ENCODE measurements around the gene KLF16.

The KLF16 gene

DNA sequence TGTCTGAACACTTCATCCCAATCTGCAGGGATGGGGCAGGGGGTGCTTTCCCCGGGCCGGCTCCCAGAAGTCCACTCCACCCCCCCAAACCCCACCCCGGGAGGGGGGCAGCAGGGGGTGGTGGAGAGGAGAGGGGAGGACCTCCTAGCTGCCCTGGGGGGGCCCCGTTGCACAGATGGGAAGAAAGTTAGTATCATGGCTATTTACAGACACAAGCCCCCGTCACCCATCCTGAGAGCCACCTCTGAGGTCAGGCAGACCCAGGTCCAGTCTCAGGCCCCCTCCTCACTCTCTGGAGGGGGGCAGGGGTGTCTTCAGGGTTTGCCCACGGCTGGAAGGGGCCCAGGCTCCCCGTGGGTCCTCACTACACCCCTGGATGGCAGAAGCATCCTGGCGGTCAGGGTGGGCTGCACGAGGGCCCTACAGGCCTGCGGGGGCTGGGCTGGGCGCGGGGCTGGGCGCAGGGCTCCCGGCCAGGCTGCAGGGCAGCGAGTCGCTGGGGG is 9.3 kb downstream of the KLF16 start:
- DNase-seq, result no peak

DNA sequence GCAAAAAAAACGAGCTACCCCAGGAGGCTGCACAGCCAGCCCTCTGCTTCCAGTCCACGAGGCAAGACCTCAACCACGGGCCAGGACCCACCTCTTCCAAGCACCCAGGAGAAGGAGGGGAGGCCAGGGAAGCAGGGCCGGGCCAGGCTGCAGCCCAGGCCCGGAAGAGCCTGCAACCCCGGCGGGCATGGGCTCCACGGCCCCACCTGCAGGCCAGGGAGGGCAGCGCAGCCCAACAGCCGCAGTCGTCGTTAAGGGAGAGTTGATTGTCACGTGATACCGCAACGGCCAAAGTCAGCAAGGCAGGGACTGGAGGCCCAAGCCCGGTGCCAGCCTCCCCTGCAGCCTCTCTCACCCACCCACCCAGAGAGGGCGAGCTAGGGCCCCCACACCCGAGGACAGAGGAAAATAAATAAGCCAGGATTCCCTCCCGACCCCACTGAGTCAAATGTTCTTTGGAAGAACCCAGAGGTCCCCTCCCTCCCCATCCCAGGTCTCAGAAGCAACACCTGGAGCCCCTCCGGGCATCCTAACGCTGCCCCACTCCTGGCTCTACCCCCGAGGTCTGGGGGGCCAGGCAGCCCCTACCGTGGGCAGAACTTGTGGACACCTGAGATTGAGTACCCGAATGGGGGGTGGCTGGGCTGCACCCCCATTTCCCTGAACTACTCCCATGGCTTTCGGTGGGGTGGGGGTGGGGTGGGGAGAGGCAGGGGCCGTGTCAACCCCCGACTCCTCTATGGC is 9.9 kb downstream of the KLF16 start:
- peak; percentile 86 for DNase-seq

GRCh38 chr19:1852581-1853128 is 10.7 kb downstream of the KLF16 start:
- DNase-seq, result no peak

DNA sequence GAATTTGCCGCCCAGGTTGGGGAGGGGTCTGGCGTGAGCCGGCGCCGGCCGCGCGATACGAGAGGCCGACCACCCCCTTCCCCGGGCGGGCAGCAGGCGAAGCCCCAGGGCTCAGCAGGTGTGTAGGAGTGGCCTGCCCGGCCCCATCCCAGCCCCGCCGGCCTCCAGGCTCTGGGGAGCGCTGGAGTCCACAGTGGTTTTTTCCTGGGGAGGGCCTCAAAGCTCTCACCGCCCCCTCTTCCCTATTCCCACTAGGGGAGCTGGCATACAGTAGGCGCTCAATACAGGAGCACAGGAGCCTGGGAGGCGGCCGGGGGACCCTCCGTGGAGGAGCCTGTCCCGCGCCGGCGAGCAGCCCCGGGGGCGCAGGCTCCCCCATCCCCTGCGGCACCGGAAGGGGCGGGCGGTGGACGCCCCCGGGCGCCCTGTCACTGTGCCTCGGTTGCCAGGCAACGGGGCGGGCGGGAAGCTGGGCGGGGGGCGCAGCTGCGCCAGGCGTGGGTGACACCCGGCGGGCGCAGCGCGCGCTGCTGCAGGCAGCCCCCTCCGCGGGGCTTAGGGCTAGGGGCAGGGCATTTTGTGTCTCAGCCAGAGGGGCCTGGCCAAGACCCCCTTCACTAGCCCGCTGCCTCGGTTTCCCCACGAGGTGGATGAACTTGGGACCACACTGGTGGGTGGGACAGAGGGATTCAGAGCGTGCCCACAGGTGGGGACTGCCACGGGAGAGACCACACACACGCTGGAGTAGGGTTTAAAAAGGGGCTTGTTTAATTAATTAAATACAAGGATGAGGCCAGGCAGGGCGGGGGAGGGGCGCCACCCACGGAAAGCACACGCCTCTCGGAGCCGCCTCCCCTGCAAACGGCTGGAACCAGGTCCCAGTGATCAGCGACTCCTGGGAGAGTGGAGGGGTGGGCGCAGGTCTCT is 11.5 kb downstream of the KLF16 start:
- peak; percentile 71 for DNase-seq

- DNase-seq, result peak; percentile 34
Observed at GRCh38 chr19:1850809-1851653, 12.3 kb downstream of the KLF16 start.

- DNase-seq, result no peak
Observed at GRCh38 chr19:1849886-1850398, 13.4 kb downstream of the KLF16 start.

DNA sequence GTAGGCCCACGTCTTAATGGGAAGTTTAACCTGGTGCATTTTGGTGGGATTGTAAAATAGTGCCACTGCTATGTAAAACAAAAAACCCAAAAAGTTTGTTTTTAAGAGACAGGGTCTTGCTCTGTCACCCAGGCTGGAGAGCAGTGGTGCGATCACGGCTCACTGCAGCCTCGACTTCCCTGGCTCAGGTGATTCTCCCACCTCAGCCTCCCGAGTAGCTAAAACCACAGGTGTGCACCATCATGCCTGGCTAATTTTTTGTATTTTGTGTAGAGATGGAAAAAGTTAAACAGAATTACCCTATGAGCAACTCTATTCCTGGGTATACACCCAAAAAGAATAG is 14.3 kb downstream of the KLF16 start:
- no peak for DNase-seq

- peak; percentile 99 for DNase-seq
Observed at GRCh38 chr19:1848399-1849131, 14.8 kb downstream of the KLF16 start, which contains the start of gene REXO1. TSS of gene REXO1 (minus strand) at chr19:1848483. CDS start at chr19:1848358, 125 bp downstream.

- DNase-seq, result peak; percentile 35
Observed at GRCh38 chr19:1847684-1848398, 15.5 kb downstream of the KLF16 start.

DNA sequence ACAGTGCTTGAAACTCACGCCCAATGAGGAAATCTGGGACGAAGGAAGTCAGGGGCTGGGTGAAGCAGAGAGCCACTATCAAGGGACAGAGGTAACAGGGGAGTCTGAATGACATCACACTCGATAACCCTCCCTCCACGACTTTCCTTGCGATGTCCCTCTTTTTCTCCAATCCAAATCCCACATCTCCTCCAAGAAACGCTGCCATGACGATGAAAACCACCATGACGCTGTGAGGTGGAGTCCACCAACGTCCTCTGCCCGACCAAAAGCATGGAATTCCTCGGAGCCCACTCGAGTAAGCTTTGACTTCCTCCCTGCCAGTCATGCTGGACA is 16.1 kb downstream of the KLF16 start:
- no peak for DNase-seq

DNA sequence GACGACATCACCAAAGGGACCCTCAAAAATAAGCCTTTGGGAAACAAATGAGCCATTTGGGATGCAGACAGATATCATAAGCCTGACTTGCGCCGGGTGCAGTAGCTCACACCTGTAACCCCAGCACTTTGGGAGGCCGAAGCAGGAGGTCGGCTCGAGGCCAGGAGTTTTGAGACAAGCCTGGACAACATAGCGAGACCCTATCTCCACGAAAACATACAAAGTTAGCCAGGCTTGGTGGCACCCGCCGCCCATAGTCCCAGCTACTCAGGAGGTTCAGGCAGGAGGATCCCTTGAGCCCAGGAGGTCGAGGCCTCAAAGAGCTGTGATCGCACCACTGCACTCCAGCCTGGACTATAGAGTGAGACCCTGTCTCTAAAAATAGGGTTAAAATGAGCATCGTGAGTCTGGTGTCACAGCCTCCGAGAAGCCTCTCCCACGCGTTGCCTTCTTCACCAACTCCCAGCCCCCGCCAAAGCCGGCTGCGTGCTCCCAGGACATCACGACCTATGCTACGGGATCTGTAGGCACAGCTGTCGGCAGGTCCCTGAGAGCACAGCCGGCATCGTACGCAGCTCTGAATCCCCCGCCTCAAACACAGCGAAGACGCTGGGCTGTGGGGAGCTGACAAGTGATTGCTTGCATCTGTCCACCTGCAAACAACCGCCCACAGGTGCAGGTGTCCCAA is 16.7 kb downstream of the KLF16 start:
- DNase-seq, result no peak

DNA sequence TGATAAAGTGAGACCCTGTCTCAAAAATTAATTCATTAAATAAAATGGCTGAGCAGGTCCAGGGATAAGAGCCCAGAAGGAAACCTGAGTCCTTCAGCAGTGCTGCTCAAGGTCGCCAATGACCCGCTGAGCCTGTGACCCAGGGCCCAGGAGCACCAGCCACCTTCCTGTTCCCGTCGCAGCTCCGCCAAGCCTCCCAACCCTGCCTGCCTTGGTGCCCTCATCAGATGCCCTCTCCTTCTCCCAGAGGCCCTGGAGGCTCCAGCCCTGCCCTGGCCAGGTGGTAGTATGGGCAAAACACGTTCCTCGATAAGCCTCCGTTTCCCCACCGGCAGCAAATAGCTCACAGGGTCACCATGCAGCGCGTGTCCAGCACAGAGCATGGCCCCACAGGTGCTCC is 17.7 kb downstream of the KLF16 start:
- DNase-seq, result no peak

DNA sequence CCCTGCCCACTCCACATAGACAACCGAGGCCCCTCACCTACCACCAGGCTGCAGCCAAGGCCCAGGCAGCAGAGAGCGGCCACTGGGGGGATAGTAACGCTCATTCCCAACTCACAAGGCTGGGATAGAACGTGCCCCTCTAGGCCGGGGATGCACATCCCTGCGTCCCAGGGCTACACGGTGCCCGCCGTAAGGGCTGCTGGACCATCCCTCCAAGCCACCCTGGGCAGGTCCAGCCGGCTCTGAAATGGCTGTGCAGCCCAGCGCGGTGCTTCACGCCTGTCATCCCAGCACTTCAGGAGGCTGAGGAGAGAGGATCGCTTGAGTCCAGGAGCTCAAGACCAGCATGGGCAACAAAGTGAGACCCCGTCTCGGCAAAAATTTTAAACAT is 18.3 kb downstream of the KLF16 start:
- no peak for DNase-seq

DNA sequence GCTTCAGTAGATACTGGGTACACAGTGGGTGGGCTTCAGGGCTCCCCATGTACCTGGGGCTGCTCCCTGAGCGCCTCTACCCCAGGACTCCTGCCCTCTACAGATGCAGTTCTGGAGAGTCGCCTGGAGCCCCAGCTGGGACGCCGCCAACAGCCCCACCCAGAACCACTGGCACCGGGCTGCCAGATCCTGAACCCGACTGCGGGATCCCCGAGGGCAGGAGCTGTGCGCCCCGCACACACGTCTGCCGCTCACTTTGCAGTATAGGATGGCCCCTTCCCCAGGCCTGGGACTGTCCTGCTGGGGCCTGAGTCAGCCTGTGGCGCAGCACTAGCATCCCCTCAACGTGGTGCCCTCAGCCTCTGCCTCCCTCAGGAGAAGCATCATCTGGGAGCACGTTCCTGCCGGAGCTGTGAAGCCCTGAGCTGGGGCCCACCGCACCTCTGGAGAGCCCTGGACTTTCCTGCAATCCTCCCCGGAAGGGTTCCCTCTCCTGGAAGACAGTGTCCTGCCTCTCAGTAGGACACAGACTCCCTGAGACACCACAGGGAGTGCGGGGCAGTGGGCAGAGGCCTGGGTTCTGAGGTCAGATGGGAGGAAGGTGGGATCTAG is 18.8 kb downstream of the KLF16 start:
- no peak for DNase-seq

- DNase-seq, result no peak
Observed at GRCh38 chr19:1843646-1844394, 19.6 kb downstream of the KLF16 start.

DNA sequence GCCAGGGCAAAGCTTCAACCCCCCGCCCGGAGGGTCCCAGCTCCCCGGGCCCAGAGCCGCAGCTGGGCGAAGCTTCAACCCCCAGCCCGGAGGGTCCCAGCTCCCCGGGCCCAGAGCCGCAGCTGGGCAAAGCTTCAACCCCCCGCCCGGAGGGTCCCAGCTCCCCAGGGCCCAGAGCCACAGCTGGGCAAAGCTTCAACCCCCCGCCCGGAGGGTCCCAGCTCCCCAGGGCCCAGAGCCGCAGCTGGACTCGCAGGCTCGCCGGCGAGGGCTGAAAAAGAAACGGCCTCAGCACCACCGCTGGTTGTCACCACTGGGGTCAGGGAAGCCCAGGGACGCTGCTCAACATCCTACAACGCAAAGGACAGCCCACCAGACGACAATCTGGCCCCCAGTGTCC is 20.3 kb downstream of the KLF16 start:
- no peak for DNase-seq

GRCh38 chr19:1841209-1841924 is 22.0 kb downstream of the KLF16 start:
- no peak for DNase-seq

GRCh38 chr19:1840541-1841115 is 22.8 kb downstream of the KLF16 start:
- no peak for DNase-seq

Measured in activated T-cell treated with anti-CD3 and anti-CD28 coated beads, Interleukin-2, amount 50 U/mL, for 1 hour (primary cell).